Neural cell (in vitro differentiated cells): ENCODE measurements around the gene IFT172. TPM values are rescaled to one million over a fixed set of nuclear protein-coding genes. Genes with fewer than 3 reads are reported as not detected.

Experiments
- H2AFZ ChIP-seq: fragments of 200-600, 300-800 bp; sonication (generic), shearing (Covaris generic); 2 replicates; pipeline ENCODE4 v1.6.0; 2014; ENCODE audit warnings: low read depth, mild to moderate bottlenecking, antibody characterized with exemption, low read length, moderate library complexity
- H3F3A ChIP-seq: fragments of 200-600 bp; shearing (Covaris generic); 2 replicates; pipeline ENCODE4 v1.6.1; 2016; ENCODE audit warnings: mild to moderate bottlenecking, moderate library complexity, mixed read lengths, antibody characterized with exemption, low read length; ENCODE audit not compliant: insufficient read depth, poor library complexity, severe bottlenecking
- H3K27ac ChIP-seq: fragments of 200-600, 300-800 bp; sonication (generic), shearing (Covaris generic); 2 replicates; pipeline ENCODE4 v1.5.1; 2014; ENCODE audit warnings: mild to moderate bottlenecking, low read length, moderate library complexity
- H3K27me3 ChIP-seq: fragments of 300-800, 200-600 bp; sonication (generic), shearing (Covaris generic); 2 replicates; pipeline ENCODE4 v1.6.0; 2014; ENCODE audit warnings: mild to moderate bottlenecking, low read depth, low read length, moderate library complexity; ENCODE audit not compliant: insufficient read depth
- H3K36me3 ChIP-seq: fragments of 300-800, 200-600 bp; sonication (generic), shearing (Covaris generic); 2 replicates; pipeline ENCODE4 v1.5.1; 2014; ENCODE audit warnings: mild to moderate bottlenecking, antibody characterized with exemption, low read length, moderate library complexity; ENCODE audit not compliant: insufficient read depth
- H3K4me2 ChIP-seq: fragments of 300-800, 200-600 bp; sonication (generic), shearing (Covaris generic); 2 replicates; pipeline ENCODE4 v1.6.0; 2014; ENCODE audit warnings: mild to moderate bottlenecking, low read length
- H3K4me3 ChIP-seq: fragments of 300-800, 200-600 bp; sonication (generic), shearing (Covaris generic); 2 replicates; pipeline ENCODE4 v1.5.1; 2014; ENCODE audit warnings: mild to moderate bottlenecking, low read length, moderate library complexity
- H3K79me2 ChIP-seq: fragments of 200-600 bp; shearing (Covaris generic); replicated peaks from 2 replicates; pipeline ENCODE4 v1.6.0; 2014; ENCODE audit warnings: mild to moderate bottlenecking, low read length, moderate library complexity; ENCODE audit not compliant: insufficient read depth
- H3K9ac ChIP-seq: fragments of 300-800, 200-600 bp; sonication (generic), shearing (Covaris generic); 2 replicates; pipeline ENCODE4 v1.6.1; 2016; ENCODE audit warnings: mild to moderate bottlenecking, low read length, mixed read lengths
- H3K9me2 ChIP-seq: fragments of 200-600 bp; shearing (Covaris generic); 2 replicates; pipeline ENCODE4 v1.6.1; 2016; ENCODE audit warnings: mild to moderate bottlenecking, low read length, mixed read lengths; ENCODE audit not compliant: insufficient read depth
- H3K9me3 ChIP-seq: fragments of 200-600, 300-800 bp; sonication (generic), shearing (Covaris generic); 2 replicates; pipeline ENCODE4 v1.6.1; 2016; ENCODE audit warnings: mild to moderate bottlenecking, mixed run types, low read length, moderate library complexity, mixed read lengths
- H4K20me1 ChIP-seq: fragments of 200-600 bp; shearing (Covaris generic); 2 replicates; pipeline ENCODE4 v1.6.1; 2016; ENCODE audit warnings: mild to moderate bottlenecking, mixed run types; ENCODE audit not compliant: insufficient read depth
- CTCF ChIP-seq: fragments of 450-650 bp; IDR thresholded peaks from 2 replicates; pipeline ENCODE4 v1.5.1; 2014; ENCODE audit warnings: antibody characterized with exemption, mild to moderate bottlenecking, moderate library complexity; ENCODE audit not compliant: poor library complexity, severe bottlenecking
- EP300 ChIP-seq: fragments of 450-650 bp; conservative IDR thresholded peaks from 2 replicates; pipeline ENCODE4 v1.6.1; 2014; ENCODE audit warnings: antibody characterized with exemption, mild to moderate bottlenecking, moderate library complexity; ENCODE audit not compliant: poor library complexity, severe bottlenecking
- EZH2 ChIP-seq: fragments of 200-600, 300-800 bp; shearing (Covaris generic), sonication (generic); IDR thresholded peaks from 2 replicates; pipeline ENCODE4 v1.6.1; 2014; ENCODE audit warnings: antibody characterized with exemption, low read length, borderline replicate concordance, mild to moderate bottlenecking; ENCODE audit not compliant: insufficient read depth, poor library complexity, severe bottlenecking
- MXI1 ChIP-seq: fragments of 450-650 bp; conservative IDR thresholded peaks from 2 replicates; pipeline ENCODE4 v1.6.1; 2014; ENCODE audit warnings: antibody characterized with exemption, mild to moderate bottlenecking; ENCODE audit not compliant: poor library complexity, severe bottlenecking
- POLR2AphosphoS5 ChIP-seq: IDR thresholded peaks from 2 replicates; pipeline ENCODE4 v1.6.1; 2012
- RAD21 ChIP-seq: fragments of 450-650 bp; conservative IDR thresholded peaks from 2 replicates; pipeline ENCODE4 v1.6.1; 2014; ENCODE audit warnings: antibody characterized with exemption, mild to moderate bottlenecking, moderate library complexity
- REST ChIP-seq: IDR thresholded peaks from 2 replicates; pipeline ENCODE4 v1.6.1; 2012; ENCODE audit warnings: borderline replicate concordance
- SMC3 ChIP-seq: fragments of 450-650 bp; conservative IDR thresholded peaks from 2 replicates; pipeline ENCODE4 v1.6.1; 2014; ENCODE audit warnings: antibody characterized with exemption, mild to moderate bottlenecking, moderate library complexity; ENCODE audit not compliant: poor library complexity
- TAF1 ChIP-seq: IDR thresholded peaks from 2 replicates; pipeline ENCODE4 v1.6.1; 2012; ENCODE audit warnings: low read depth
- polyA plus RNA-seq: library from polyadenylated mRNA; depleted of rRNA; stranded (reverse); fragments of >200 nt; gene quantifications from 2 replicates; pipeline ENCODE4 v1.2.3, GENCODE V29; 2014

The IFT172 gene
- polyA plus RNA-seq, 1 donor from 2014 or later: 26.9 TPM

- no peak overlapping the region for H3K4me2 ChIP-seq
- H3F3A ChIP-seq: no peaks in the 10 kb centered on the region
- no peaks in the 10 kb centered on the region for H3K9me2 ChIP-seq
- no peak overlapping the region for H3K4me3 ChIP-seq
- H3K27me3 ChIP-seq: no peaks in the 10 kb centered on the region
- H3K9ac ChIP-seq: no peak overlapping the region
- no peak overlapping the region for H2AFZ ChIP-seq
- H3K79me2 ChIP-seq: no peaks in the 10 kb centered on the region
- no peak overlapping the region for H3K27ac ChIP-seq
- no peaks in the 10 kb centered on the region for H3K36me3 ChIP-seq
- H3K9me3 ChIP-seq: no peaks in the 10 kb centered on the region
- TF ChIP-seq POLR2AphosphoS5 (no peak), SMC3 (no peak), EZH2 (no peak), TAF1 (no peak), REST (no peak), RAD21 (no peak)
- H4K20me1 ChIP-seq: no peaks in the 10 kb centered on the region
Measured at GRCh38 chr2:27453968-27454367, 35.6 kb downstream of the IFT172 start.

GRCh38 chr2:27451095-27451494, 38.4 kb downstream of the IFT172 start:
- Histone ChIP-seq H3K9me3 (no peaks in the 10 kb centered on the region), H3K4me3 (no peak overlapping the region), H4K20me1 (no peaks in the 10 kb centered on the region), H3K4me2 (no peak overlapping the region), H3F3A (no peaks in the 10 kb centered on the region), H3K36me3 (no peaks in the 10 kb centered on the region), H2AFZ (no peak overlapping the region), H3K79me2 (no peaks in the 10 kb centered on the region), H3K27me3 (no peaks in the 10 kb centered on the region), H3K9ac (no peak overlapping the region), H3K9me2 (no peaks in the 10 kb centered on the region), H3K27ac (no peak overlapping the region)
- TF ChIP-seq EZH2: no peak
- TF ChIP-seq REST: no peak
- no peak for TF ChIP-seq POLR2AphosphoS5
- TF ChIP-seq CTCF: no peak
- TF ChIP-seq TAF1: no peak
- no peak for TF ChIP-seq RAD21
- TF ChIP-seq MXI1: no peak
- TF ChIP-seq EP300: no peak
- no peak for TF ChIP-seq SMC3
